ENCODE measurements around the gene ATP1A1. TPM values are rescaled to one million over a fixed set of nuclear protein-coding genes. Genes with fewer than 3 reads are reported as not detected.

The ATP1A1 gene
- total and polyA plus RNA-seq, 2 donors (not counting 3 experiments of a cell fraction or from before 2014, with no cell fraction given), result 263 to 325 TPM

GRCh38 chr1:116446686-116447085 lies 73.6 kb downstream of the ATP1A1 start:
- Histone ChIP-seq H2AFZ (ENCODE audit: low read depth, low read length) (no peak overlapping the region), H3K4me2 (ENCODE audit: insufficient read depth, low read length) (no peak overlapping the region), H3K4me1 (ENCODE audit: control insufficient read depth, extremely low read depth, insufficient read depth, low read length) (no peaks in the 10 kb centered on the region), H3K27ac (ENCODE audit: insufficient read depth, low read depth, low read length) (no peak overlapping the region), H3K36me3 (ENCODE audit: control insufficient read depth in 2 of 2, extremely low read depth in 1 of 2, insufficient read depth in 2 of 2, low read length in 2 of 2) (no peaks in the 10 kb centered on the region), H3K9me3 (replicated peaks; ENCODE audit: control insufficient read depth, insufficient read depth, low read length) (no peaks in the 10 kb centered on the region), H3K9me1 (replicated peaks; ENCODE audit: control insufficient read depth, extremely low read depth, insufficient read depth, low read length) (no peaks in the 10 kb centered on the region), H4K20me1 (replicated peaks; ENCODE audit: control insufficient read depth, extremely low read depth, insufficient read depth, low read length) (no peaks in the 10 kb centered on the region), H3K79me2 (ENCODE audit: control insufficient read depth, insufficient read depth, low read length) (no peaks in the 10 kb centered on the region), H3K4me3 (replicated peaks in 1 of 3; ENCODE audit: insufficient read depth in 1 of 3, low read depth in 1 of 3, low read length in 3 of 3) (no peak overlapping the region), H3K27me3 (ENCODE audit: control insufficient read depth in 2 of 2, insufficient read depth in 2 of 2, low read length in 2 of 2) (no peaks in the 10 kb centered on the region), H3K9ac (replicated peaks; ENCODE audit: extremely low read depth, insufficient read depth, low read length) (no peak overlapping the region)
- dilution Hi-C loops (cut with MboI; ENCODE audit: extremely low pct_ligation_motif_present, low sequenced_read_pairs) (no loop called here), intact Hi-C loops (cut with micrococcal nuclease) (no loop called here)
- BruUV-seq (replicated peaks), result no TSS peak
- TF ChIP-seq EZH2 (IDR thresholded peaks at IDR 0.05; ENCODE audit: borderline replicate concordance, low read depth, low read length, severe bottlenecking) (no peak), FOS (IDR thresholded peaks at IDR 0.05; ENCODE audit: borderline replicate concordance, insufficient read depth, low read length) (no peak), MAX (IDR thresholded peaks at IDR 0.05; ENCODE audit: insufficient read depth, insufficient read length) (no peak), GATA2 (IDR thresholded peaks at IDR 0.05; ENCODE audit: insufficient read depth, insufficient read length, low read depth, low read length) (no peak), POLR2A (IDR thresholded peaks at IDR 0.05; ENCODE audit: low read depth, low read length) (no peak), JUN (IDR thresholded peaks at IDR 0.05; ENCODE audit: borderline replicate concordance, insufficient read depth, insufficient read length, low read depth) (no peak), MYC (IDR thresholded peaks at IDR 0.05; ENCODE audit: low read depth, low read length) (no peak), CTCF (IDR thresholded peaks at IDR 0.05; ENCODE audit: extremely low read depth in 1 of 2, insufficient read depth in 1 of 2, low read depth in 1 of 2, low read length in 2 of 2) (no peak), POLR2AphosphoS5 (IDR thresholded peaks at IDR 0.05; ENCODE audit: insufficient read depth, low read depth, low read length) (no peak)
- CTCF ChIA-PET, result interaction anchor here (1.2 kb wide), 1 partner anchor 39 kb away, joined by 3 read pairs; no protein-coding TSS in a partner anchor
- FAIRE-seq (no peak), DNase-seq (ENCODE audit: low read depth, low spot score) (no peak)
- POLR2A ChIA-PET, result no interaction called here
